Activated CD4-positive, alpha-beta T cell treated with anti-CD3 and anti-CD28 coated beads, Interleukin-2, amount 10 ng/mL, durations not matched to agents 7 days and 5 days (primary cell): ENCODE data around the gene NAV2. TPM values are rescaled to one million over a fixed set of nuclear protein-coding genes. Genes with fewer than 3 reads are reported as not detected.

Experiments used
- CTCF ChIA-PET: fragments of 350-600 bp; sonication (Branson Sonifier 250); formaldehyde crosslinking; loops from one replicate; lab custom pipeline; 2021; ENCODE audit warnings: antibody characterized with exemption; lab: Charles Lee
- POLR2A ChIA-PET: fragments of 350-600 bp; sonication (Branson Sonifier 250); formaldehyde crosslinking; loops from one replicate; lab custom pipeline; 2021; ENCODE audit warnings: antibody characterized with exemption; lab: Charles Lee
- DNase-seq: peaks from one replicate; pipeline ENCODE4 v3.0.0-alpha.2; 2020
- H3K27ac Mint-ChIP-seq: one replicate; pipeline ENCODE4 v1.8.0; 2021; ENCODE audit warnings: mild to moderate bottlenecking, moderate library complexity, mixed read lengths
- H3K27me3 Mint-ChIP-seq: one replicate; pipeline ENCODE4 v1.8.0; 2021; ENCODE audit warnings: mixed read lengths
- H3K36me3 Mint-ChIP-seq: one replicate; pipeline ENCODE4 v1.8.0; 2021; ENCODE audit warnings: low read depth, mixed read lengths
- H3K4me1 Mint-ChIP-seq: one replicate; pipeline ENCODE4 v1.8.0; 2021; ENCODE audit warnings: mixed read lengths
- H3K4me3 Mint-ChIP-seq: one replicate; pipeline ENCODE4 v1.8.0; 2021; ENCODE audit warnings: mild to moderate bottlenecking, moderate library complexity, mixed read lengths
- H3K9me3 Mint-ChIP-seq: one replicate; pipeline ENCODE4 v1.8.0; 2021; ENCODE audit warnings: mixed read lengths
- total RNA-seq, 2 experiments: library from RNA; stranded (reverse); gene quantifications; one replicate each; pipeline ENCODE4 v1.2.3, GENCODE V29; 2021

Gene NAV2
- total RNA-seq, 2 experiments from 2014 or later = 0.29 to 1.1 TPM

DNA sequence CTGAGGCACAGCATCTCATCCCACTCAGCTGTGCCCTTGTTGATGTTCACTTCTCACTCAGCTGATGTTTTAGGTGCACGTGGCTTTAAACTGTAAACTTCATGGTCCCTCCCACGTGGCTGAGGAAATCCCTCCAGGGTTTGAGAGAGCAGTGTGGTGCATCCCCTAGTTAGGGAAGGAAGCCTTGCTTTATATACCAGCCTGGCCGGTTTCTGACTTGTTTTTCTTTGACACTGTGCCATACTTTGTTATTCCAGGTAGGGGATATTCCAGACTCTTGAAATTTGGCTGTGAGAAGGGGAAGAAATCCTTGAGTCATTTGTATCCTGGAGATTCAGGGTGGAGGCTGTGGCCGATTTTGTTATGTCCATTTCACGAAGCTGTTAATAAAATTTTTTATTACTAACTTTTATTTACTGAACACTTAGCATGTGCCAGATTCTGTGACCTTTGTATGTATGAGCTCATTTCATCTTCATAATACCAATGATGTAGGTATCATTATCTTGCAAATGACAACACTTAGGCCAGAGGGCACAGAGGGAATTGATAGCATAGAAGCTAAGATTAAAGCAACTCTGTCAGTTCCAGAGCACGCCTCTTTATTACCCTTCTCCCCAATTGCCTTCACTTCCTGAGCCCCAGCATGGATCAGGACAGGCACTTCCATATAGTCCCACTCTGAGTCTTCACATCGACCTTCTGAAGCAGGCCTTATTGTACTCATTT, 116.6 kb downstream of the NAV2 start:
- Mint-ChIP-seq H3K4me3 (no peak overlapping the region), H3K9me3 (no peaks in the 10 kb centered on the region), H3K27me3 (peaks cover 4% of the 10 kb centered on the region), H3K36me3 (no peaks in the 10 kb centered on the region), H3K4me1 (no peaks in the 10 kb centered on the region), H3K27ac (no peak overlapping the region)
- CTCF ChIA-PET = no interaction called here
- POLR2A ChIA-PET = no interaction called here
- no peak for DNase-seq

DNA sequence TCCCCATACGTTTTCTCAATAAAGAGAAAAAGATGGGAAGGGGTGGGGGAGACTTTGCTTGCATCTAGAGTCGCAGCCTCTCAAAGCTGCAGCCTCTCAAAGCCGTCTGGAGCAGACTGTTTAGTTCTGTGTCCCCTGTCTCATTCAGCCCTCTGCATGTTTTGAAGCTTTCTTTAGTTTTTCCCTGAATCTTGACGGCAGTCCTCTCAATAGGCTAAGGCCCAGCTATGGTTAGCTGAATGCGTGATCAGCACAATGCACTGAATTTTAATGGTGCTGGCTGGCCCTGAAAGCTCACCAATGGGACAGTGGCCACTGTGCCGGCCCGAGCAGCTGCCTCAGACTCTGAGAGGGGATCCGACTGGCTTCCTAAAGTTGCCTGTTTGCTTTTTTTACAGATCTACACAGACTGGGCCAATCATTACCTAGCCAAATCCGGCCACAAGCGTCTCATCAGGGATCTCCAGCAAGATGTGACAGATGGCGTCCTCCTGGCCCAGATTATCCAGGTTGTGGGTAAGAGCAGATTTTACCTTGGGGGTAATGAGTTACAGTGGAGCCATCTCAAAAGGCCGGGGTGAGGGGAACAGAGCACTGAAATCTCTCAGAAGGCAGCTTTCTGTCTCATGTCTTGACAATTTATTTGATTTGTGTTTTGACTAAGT, 119.6 kb downstream of the NAV2 start:
- no peak for DNase-seq
- ChIA-PET POLR2A (no interaction called here), CTCF (interaction anchor here (0.7 kb wide), 1 partner anchor 594 kb away, joined by 4 read pairs; no protein-coding TSS in a partner anchor)
- Mint-ChIP-seq H3K27me3 (no peaks in the 10 kb centered on the region), H3K36me3 (no peaks in the 10 kb centered on the region), H3K4me3 (no peak overlapping the region), H3K4me1 (no peaks in the 10 kb centered on the region), H3K27ac (no peak overlapping the region), H3K9me3 (no peaks in the 10 kb centered on the region)

DNA sequence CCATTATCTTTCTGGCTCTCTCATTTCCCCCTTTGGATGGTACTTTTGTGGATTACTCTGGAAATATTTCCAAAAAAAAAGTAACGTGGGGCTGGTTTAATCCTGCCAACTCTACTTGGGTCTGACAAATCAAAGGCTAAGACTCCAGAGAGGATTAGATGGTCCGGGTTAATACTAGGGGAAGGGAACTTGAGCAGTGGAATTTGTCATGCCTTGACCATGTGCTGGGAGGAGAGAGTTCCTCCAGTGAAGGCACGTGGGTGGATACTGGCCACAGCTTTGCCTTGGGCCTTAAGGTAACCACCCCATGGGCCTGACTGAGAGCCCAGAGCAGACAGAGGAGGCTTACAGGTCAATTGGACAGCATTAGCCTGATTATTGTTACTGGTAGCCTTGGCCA, 120.3 kb downstream of the NAV2 start:
- Mint-ChIP-seq H3K36me3 (no peaks in the 10 kb centered on the region), H3K9me3 (no peaks in the 10 kb centered on the region), H3K4me1 (no peaks in the 10 kb centered on the region), H3K4me3 (no peak overlapping the region), H3K27me3 (no peaks in the 10 kb centered on the region), H3K27ac (no peak overlapping the region)
- DNase-seq = no peak
- CTCF ChIA-PET = interaction anchor here (1.1 kb wide), 1 partner anchor 119 kb away, joined by 3 read pairs; no protein-coding TSS in a partner anchor
- POLR2A ChIA-PET = no interaction called here

DNA sequence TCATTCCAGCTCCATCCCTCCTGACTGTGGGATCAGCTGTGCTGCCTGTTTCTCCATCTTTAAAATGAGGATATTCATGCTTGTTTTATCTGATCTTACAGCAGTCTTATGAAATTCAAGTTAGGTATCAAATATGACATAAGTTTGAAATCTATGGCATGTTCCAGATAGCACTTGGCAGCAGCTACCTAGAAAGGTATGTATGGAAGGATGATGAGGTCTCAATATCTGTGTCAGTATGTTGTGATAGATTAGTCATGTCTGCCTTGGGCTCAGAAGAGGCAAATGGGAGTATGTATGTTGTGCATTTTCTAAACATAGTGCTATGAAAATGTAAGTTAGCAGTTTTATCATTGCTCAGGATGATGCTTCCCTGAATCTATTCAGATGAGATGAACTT, 122.1 kb downstream of the NAV2 start:
- DNase-seq = no peak
- H3K4me3 Mint-ChIP-seq = no peak overlapping the region
- ChIA-PET POLR2A (no interaction called here), CTCF (no interaction called here)
- H3K36me3 Mint-ChIP-seq = no peaks in the 10 kb centered on the region
- no peaks in the 10 kb centered on the region for H3K9me3 Mint-ChIP-seq
- no peak overlapping the region for H3K27ac Mint-ChIP-seq
- H3K4me1 Mint-ChIP-seq = no peaks in the 10 kb centered on the region
- no peaks in the 10 kb centered on the region for H3K27me3 Mint-ChIP-seq

DNA sequence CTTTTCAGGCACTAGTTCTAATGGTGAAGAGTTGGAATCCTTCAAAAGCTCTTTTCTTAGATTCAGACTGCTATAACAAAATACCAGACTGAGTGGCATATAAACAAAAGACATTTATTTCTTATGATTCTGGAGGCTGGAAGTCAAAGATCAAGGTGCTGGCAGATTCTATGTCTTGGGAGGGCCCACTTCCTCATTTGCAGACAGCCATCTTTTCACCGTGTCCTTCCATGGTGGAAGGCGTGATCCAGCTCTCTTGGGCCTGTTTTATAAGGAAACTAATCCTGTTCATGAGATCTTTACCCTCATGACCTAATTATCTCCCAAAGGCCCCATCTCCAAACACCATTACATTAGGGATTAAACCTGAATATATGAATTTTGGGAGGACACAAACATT, 124.0 kb downstream of the NAV2 start:
- ChIA-PET POLR2A (no interaction called here), CTCF (no interaction called here)
- no peak overlapping the region for H3K27ac Mint-ChIP-seq
- no peaks in the 10 kb centered on the region for H3K9me3 Mint-ChIP-seq
- no peak overlapping the region for H3K4me3 Mint-ChIP-seq
- H3K36me3 Mint-ChIP-seq = no peaks in the 10 kb centered on the region
- DNase-seq = no peak
- no peaks in the 10 kb centered on the region for H3K4me1 Mint-ChIP-seq
- peaks cover 6% of the 10 kb centered on the region for H3K27me3 Mint-ChIP-seq

DNA sequence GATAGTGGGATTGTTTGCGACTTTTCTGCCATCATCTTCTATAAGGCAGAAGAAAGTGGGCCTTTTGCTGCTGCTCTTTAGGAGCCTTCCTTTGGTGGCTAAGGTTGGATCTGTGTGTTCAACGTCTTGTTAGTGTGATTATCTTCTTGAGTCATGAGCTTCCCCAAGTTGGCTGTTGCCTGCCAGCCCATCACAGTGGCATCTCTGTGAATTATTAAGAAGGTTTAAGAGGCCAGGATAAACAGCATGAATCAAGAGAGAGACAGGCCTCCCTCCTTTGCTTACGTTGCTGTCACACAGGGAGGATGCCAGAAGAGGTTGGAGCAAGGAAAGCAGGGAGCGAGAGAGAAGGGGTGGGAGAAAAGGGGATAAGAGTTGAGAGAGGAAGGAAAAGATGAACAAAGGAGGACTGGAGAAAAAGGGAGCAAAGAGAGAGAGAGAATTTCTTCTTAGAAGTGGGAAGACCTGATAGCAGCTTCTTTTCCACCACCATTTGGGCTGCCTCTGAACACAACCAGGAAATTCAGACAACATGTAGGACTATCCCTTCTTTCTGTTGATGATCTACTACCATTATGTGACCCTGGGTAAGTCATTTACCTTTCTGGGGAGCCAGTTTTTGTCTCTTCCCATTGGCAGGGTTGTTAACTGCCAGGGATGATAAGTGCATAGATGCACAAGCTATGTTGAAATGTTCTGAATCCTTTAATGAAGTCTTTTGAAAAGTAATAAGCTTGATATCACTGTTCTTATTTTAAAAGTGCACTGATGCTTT, 126.5 kb downstream of the NAV2 start:
- Mint-ChIP-seq H3K4me3 (no peak overlapping the region), H3K27ac (no peak overlapping the region), H3K9me3 (no peaks in the 10 kb centered on the region), H3K27me3 (peaks cover 6% of the 10 kb centered on the region), H3K4me1 (no peaks in the 10 kb centered on the region), H3K36me3 (no peaks in the 10 kb centered on the region)
- DNase-seq = no peak
- ChIA-PET CTCF (interaction anchor here (1.4 kb wide), 1 partner anchor 19 kb away, joined by 3 read pairs; no protein-coding TSS in a partner anchor), POLR2A (no interaction called here)

DNA sequence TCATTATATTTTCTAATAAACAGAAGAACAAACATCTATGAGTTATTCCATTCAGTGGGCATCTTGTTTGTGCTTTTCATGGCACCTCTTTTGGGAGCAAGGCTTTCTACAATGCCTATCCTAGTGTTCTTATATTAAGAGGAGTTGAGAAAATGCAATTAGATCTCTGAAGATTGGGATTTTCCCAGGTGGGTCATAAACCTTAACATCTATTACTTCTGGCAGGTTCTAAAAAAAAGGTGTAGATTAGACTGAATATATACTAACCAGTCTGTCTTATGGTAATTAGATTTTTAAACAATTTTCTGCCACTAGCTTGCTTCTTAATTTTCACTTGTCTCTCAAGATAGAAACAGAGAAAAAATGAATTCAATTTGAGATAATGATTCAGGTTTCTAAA, 128.3 kb downstream of the NAV2 start:
- no peaks in the 10 kb centered on the region for H3K9me3 Mint-ChIP-seq
- H3K27ac Mint-ChIP-seq = no peak overlapping the region
- DNase-seq = no peak
- POLR2A ChIA-PET = no interaction called here
- H3K4me3 Mint-ChIP-seq = no peak overlapping the region
- no peaks in the 10 kb centered on the region for H3K4me1 Mint-ChIP-seq
- H3K36me3 Mint-ChIP-seq = no peaks in the 10 kb centered on the region
- CTCF ChIA-PET = no interaction called here
- peaks cover 11% of the 10 kb centered on the region for H3K27me3 Mint-ChIP-seq

DNA sequence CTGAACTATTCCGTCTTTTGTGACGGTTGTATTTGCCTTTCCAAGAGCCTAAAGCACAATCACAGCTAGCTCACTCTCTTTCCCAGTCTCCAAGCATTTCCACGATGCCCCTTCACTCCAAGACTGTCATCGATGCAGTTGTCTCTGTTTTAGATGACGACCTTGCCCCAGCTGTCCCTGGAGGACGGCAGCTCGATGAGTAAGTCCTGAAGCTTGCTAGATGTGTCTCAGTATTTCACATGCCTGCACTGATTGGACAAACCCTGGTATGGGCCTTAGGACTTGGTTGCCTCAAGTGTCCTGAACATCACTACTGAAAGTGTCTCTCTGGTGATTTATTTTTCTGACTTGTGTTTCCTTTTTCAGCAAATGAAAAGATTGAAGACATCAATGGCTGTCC, 129.9 kb downstream of the NAV2 start:
- DNase-seq = no peak
- no peak overlapping the region for H3K27ac Mint-ChIP-seq
- no peak overlapping the region for H3K4me3 Mint-ChIP-seq
- no peaks in the 10 kb centered on the region for H3K4me1 Mint-ChIP-seq
- peaks cover 11% of the 10 kb centered on the region for H3K27me3 Mint-ChIP-seq
- ChIA-PET POLR2A (no interaction called here), CTCF (no interaction called here)
- no peaks in the 10 kb centered on the region for H3K36me3 Mint-ChIP-seq
- no peaks in the 10 kb centered on the region for H3K9me3 Mint-ChIP-seq

DNA sequence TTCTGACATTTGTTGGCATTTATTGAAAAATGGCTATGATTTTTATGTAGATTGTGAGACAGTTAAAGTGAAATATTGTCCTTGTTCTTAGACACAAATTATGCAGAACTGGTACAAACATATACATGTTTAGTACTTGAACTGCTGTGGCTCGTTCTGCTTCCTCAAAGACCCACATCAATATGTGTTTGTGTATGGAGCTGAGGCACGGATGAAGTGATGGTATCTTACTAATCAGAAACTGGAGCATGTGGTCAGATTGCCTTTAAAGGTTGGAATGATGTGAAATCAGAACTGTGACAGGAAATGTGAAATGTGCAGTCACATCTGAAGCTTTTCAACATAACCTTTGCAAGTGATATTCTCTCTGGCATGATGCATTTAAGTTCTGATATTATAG, 130.4 kb downstream of the NAV2 start:
- POLR2A ChIA-PET = no interaction called here
- CTCF ChIA-PET = no interaction called here
- Mint-ChIP-seq H3K9me3 (no peaks in the 10 kb centered on the region), H3K27me3 (peaks cover 11% of the 10 kb centered on the region), H3K4me1 (no peaks in the 10 kb centered on the region), H3K27ac (no peak overlapping the region), H3K36me3 (no peaks in the 10 kb centered on the region), H3K4me3 (no peak overlapping the region)
- DNase-seq = no peak

DNA sequence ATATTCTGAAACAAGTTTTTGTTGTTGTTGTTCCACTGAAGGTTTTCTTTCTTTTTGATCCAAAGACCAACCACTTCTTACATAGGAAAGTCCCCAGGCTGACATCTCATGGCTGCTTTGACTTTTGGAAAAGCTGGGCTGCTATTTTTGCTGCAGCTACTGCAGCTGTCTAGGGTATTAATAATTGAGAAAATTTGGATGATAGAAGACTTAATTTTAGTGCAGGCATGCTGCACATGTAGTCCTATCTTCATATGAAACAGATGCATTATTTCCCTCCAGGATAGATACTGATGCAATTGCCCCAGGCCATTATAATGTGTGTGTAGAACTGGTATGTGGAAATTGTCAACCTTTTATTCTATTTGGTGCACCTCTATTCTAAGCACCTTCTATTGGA, 131.4 kb downstream of the NAV2 start:
- CTCF ChIA-PET = no interaction called here
- H3K36me3 Mint-ChIP-seq = no peaks in the 10 kb centered on the region
- H3K9me3 Mint-ChIP-seq = no peaks in the 10 kb centered on the region
- H3K4me1 Mint-ChIP-seq = no peaks in the 10 kb centered on the region
- H3K4me3 Mint-ChIP-seq = no peak overlapping the region
- H3K27ac Mint-ChIP-seq = no peak overlapping the region
- DNase-seq = no peak
- POLR2A ChIA-PET = no interaction called here
- H3K27me3 Mint-ChIP-seq = peaks cover 11% of the 10 kb centered on the region

DNA sequence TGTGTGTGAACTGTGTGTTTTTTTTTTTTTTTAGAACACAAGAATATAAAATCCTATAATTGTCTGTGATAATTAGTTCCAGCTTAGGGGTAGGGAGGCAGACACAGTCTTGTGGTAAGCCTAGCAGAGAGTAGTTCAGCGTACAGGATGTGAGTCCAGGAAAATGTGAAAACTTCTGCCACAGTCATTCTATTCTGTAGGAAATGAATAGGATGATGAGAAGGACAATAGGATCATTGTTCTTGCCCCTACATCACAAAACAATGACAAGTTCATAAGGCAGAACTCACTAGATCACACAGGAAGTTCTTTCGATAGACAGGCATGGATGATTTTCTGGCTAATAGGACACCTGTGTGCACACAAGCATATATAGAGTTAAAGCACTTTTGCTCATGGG, 132.2 kb downstream of the NAV2 start:
- no peak for DNase-seq
- Mint-ChIP-seq H3K27me3 (peaks cover 11% of the 10 kb centered on the region), H3K4me3 (no peak overlapping the region), H3K4me1 (no peaks in the 10 kb centered on the region), H3K9me3 (no peaks in the 10 kb centered on the region), H3K27ac (no peak overlapping the region), H3K36me3 (no peaks in the 10 kb centered on the region)
- CTCF ChIA-PET = no interaction called here
- POLR2A ChIA-PET = no interaction called here

DNA sequence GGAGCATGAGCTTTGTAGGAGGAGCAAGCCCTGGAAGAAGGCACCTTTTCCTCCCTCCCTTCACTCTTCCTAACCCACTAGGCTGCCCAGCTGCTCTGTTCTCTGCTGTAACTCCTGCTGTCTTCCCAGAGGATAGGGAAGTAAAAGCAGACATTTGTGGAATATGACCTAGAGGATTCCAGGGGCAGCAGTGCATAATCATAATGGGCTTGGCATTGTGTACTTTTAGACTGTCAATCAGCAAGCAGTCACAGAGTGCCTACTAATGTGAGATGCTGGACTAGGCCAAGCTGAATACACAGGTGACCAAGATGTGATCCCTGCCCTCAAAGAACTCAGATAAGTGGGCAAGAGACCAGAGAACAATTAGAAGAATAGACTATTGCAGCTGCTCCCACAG, 133.0 kb downstream of the NAV2 start:
- no peaks in the 10 kb centered on the region for H3K36me3 Mint-ChIP-seq
- peaks cover 7% of the 10 kb centered on the region for H3K27me3 Mint-ChIP-seq
- no peak overlapping the region for H3K4me3 Mint-ChIP-seq
- CTCF ChIA-PET = no interaction called here
- no peak overlapping the region for H3K27ac Mint-ChIP-seq
- no peak for DNase-seq
- no peaks in the 10 kb centered on the region for H3K4me1 Mint-ChIP-seq
- POLR2A ChIA-PET = no interaction called here
- no peaks in the 10 kb centered on the region for H3K9me3 Mint-ChIP-seq

DNA sequence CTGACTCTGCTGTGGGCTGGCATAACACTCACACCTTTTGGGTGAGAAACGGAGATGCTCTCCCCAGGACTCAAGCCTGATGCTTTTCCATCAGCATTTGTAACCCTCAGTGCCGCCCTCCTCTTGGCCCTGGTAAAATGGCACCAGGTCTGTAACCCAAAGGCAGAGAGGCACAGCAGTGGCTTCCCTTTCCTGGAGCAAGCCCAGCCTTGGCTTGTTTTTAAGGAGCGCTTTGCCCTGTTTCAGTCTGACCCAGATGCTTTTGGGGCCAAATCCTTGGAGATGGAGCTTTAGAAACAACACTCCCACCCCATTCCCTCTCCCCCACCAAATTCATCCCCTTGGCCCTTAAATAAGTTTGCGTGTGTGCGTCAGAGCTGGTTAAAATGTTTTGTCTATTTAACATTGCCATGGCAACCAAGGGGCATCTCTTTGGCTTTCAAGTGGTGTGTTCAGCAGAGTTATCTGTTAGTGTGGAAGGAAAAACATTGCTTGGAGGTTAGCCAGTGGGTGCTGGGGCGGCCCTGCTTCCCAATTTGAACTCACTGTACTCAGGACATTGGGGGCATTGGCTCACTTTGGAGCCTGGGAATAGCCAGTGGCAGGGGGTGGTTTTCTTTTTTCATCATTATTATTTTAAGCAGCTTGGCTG, 134.1 kb downstream of the NAV2 start:
- Mint-ChIP-seq H3K27me3 (peaks cover 5% of the 10 kb centered on the region), H3K27ac (no peak overlapping the region), H3K9me3 (no peaks in the 10 kb centered on the region), H3K4me1 (no peaks in the 10 kb centered on the region), H3K4me3 (no peak overlapping the region), H3K36me3 (no peaks in the 10 kb centered on the region)
- no peak for DNase-seq
- CTCF ChIA-PET = no interaction called here
- POLR2A ChIA-PET = no interaction called here
